CD4-positive, alpha-beta T cell treated with Interleukin-6 for 4 hours (primary cell): Measurements from ENCODE around the gene APC2.
"Not testable (repeated sequence)": the region's sequence is repeated elsewhere in the genome, so short reads cannot be mapped to it uniquely, and the experiment has no call there.

Experiments used
- DNase-seq: peaks from one replicate; pipeline ENCODE4 v3.0.0-alpha.2; 2020; ENCODE audit warnings: mixed read lengths

APC2 gene

DNA sequence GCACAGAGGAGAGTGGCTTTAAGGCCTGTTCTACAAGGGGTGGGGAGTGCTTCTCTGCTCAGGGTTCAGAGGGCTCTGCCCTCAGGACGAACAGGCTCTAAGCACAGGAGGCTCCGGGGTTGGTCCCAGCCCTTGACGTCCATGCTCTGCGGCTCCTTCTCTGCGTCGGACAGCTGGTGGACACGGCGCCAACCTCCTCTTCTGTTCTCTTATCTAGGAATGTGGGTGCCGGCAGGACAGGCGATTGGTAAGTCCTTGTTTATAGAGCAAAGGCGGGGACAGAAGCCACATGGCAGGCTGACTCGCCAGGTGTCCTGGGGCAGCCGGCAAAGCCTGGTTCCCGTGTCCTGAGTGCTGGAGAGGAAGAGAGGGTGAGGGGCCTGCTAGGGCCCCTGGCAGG, 20.2 kb upstream of the APC2 start:
- no peak for DNase-seq

- DNase-seq = no peak
Measured at GRCh38 chr19:1430246-1430645, 19.7 kb upstream of the APC2 start.

DNA sequence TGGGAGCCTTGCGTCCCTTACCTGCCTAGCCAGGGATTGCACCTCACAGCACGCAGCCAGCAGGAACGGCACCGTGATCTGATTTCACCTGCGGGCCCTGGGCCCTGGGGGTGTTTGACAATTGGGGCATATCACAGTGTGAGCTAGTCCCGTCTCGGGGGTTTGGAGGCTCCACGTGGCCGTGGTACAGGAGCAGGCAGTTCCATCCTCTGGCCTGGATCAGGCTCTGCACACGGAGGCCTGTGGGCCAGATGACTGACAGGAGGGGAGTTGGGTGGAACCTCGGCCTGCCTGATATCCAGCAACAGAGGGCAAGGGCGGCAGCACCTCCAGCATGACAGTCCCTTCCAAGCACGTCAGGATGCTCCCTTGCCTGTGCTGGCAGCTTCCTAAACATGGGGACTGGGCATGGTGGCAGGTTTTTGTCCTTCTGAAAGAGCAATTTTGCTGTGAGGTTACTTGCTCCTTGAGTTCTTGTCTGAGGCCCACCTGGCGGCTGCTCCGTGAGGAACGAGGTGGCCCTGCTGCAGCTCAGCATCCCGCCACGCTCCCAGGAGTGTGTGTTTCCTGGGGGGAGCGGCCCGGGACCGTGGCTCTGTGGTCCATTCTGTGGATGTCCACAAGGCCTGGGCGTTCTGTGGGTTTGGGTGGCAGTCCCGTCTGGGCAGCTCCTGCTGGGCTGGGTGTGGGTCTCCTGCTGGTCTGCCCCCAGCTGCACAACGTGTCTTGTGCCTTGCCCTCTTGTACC, 18.0 kb upstream of the APC2 start:
- no peak for DNase-seq

DNA sequence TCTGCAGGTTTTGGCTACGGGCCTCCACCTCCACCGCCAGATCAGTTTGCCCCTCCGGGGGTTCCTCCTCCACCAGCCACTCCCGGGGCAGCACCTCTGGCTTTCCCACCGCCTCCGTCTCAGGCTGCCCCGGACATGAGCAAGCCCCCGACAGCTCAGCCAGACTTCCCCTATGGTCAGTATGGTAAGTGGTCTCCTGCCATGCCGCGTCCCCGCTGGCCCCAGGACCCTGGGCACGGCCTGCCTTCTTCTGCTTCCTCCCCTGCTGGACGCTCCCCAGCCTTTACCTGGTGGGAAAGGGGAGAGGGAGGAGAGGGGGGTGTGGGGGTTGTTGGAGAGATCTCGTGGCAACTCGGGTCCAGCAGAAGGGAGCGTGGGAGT, 17.4 kb upstream of the APC2 start:
- DNase-seq = no peak

DNA sequence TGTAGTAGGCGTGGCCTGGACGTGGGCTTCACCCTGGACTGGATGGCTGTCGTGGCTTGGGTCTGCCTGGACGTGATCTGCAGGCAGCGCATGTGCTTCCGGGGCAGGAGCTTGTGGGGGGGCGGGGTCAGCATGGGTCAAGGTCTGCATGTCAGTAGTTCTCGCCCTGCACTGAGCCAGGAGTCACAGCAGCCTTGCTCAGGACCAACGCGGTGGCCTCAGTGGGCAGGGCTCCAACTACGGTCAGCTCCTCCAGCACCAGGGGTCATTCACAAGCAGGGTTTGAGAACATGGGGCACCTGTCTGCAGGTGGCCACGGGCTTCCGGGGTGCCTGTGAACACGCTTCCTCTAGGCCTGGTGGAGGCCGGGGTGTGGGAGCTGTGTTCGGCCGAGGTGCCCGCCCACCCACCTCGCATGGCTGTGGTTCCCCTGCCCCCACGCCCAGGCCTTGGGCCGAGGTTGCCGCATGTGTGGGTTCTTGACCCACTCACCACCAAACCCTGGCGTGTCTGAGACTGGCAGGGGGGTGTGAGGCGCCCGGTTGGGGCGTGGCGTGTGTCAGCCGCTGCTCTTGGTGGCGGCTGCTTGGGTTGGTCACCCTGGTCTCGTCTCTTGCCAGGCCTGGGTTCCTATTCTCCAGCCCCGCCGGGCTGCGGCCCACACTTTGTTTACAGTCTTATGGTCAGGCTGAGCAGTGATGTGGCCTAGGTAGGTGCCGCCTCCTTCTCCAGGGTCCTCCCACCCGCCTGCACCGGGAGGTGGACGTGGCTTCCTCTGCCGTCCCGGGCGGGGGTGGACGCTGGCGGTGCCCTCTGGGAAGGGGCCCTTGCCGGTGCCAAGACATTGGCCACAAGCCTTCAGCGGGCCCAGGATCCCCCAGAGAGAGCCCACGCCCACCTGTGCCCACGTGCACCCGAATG, 16.5 kb upstream of the APC2 start:
- DNase-seq = no peak

- no peak for DNase-seq
Measured at GRCh38 chr19:1434040-1434366, 15.9 kb upstream of the APC2 start.

DNA sequence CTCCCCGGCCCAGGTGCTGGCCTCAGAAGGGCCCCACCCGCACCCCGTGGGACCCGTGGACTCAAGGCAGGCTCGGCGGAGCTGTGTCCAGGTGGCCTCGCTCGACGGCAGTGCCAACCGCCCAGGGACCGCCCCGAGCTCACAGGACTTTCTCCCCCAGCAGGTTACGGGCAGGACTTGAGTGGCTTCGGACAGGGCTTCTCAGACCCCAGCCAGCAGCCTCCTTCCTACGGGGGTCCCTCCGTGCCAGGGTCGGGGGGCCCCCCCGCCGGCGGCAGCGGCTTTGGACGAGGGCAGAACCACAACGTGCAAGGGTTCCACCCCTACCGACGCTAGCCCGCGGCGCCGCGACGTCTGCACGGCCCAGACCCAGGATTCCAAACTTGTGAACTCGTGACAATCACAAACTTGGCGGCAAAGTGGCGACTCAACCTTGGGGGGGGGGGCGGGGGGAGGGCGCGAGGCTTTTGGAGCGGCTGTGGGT, 15.3 kb upstream of the APC2 start:
- DNase-seq = no peak

- no peak for DNase-seq
Measured at GRCh38 chr19:1435378-1435989, 14.4 kb upstream of the APC2 start.

- no peak for DNase-seq
Measured at GRCh38 chr19:1437609-1438008, 12.3 kb upstream of the APC2 start.

DNA sequence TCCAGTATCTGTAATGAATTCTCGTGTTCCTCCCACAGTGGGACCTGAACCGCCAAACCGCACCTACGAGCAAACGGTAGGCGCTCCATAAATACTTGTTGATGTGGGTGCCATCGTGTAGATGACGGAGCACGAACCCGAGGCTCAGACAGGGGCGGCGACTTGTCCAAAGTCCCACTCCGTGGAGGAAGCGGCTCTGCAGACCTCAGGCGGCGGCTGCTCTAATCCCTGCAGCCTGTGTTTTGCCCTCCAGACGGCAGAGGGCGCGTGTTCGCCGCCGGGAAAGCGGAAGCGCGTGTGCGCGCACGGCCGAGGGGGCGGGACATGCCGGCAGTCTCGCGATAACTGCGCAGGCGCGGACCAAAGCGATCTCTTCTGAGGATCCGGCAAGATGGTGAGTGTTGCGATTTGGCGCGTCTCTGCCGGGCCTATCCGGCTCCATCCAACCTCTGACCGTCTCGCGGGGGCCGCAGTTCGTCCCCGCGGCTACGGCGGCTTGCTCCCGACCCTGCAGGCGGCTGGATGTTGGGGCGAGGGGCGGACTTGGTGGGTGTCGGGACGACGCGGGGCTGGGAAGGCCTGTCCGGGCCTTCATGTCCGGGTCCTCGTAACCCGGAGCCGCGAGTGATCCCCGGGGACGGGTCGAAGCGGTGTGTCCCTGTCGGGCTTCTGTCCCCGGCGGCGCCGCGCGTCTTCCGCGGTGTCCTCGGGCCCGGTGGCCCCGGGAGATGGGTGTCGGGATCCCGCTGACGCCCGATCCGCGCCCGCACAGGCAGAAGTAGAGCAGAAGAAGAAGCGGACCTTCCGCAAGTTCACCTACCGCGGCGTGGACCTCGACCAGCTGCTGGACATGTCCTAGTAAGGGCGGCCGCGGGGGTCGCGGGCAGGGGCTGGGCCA, 11.6 kb upstream of the APC2 start, which contains the start of gene RPS15:
RPS15 (plus strand) TSS at position 362 of the 898 bp plus-strand sequence; CDS start at position 392, 30 bp downstream.
- DNase-seq = peak; percentile 97

DNA sequence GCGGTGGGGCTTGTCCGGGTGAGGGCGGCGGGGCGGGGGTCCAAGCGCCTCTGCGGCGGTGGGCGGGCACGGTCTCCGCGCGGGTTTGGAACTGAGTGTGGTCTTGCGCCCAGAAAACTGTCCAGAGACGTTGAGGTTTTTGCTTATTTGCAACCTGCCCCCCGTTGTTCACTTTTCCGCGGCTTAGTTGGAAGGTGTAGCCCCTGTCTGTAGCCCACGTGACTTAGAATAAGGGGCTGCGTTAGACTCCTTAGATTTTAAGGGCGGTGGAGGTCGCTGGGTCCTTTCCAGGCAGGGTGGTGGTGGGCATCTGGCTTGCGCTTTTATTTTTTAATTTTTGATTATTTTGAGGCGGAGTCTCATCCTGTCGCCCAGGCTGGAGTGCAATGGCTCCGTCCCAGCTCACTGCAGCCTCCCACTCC, 11.0 kb upstream of the APC2 start:
- DNase-seq = no peak

DNA sequence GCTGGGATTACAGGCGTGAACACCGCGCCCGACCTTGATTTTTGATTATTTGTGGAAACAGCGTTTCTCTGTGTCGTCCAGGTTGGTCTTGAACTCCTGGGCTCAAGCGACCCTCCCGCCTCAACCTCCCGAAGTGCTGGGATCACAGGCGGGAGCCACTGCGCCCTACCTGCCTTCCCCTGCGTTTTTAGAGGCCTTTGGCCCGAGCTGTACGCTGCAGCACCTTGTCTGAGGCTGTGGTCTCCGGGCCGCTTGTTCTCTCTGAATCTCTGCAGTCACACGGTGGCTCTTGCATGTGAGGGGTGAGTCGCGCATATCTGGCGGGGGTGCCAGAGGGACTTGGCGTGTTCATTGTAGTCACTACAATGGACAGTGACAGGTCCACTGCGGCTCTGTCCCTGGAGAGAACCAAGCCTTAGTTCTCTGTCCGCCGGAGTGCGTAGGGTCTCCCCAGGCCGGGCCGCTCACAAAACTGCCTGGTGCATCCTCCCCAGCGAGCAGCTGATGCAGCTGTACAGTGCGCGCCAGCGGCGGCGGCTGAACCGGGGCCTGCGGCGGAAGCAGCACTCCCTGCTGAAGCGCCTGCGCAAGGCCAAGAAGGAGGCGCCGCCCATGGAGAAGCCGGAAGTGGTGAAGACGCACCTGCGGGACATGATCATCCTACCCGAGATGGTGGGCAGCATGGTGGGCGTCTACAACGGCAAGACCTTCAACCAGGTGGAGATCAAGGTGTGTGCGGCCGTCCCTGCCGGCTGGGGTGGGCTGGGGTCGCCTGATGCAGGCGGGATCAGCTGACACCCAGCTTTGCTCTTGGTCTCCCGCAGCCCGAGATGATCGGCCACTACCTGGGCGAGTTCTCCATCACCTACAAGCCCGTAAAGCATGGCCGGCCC, 10.2 kb upstream of the APC2 start:
- not testable (repeated sequence) for DNase-seq

DNA sequence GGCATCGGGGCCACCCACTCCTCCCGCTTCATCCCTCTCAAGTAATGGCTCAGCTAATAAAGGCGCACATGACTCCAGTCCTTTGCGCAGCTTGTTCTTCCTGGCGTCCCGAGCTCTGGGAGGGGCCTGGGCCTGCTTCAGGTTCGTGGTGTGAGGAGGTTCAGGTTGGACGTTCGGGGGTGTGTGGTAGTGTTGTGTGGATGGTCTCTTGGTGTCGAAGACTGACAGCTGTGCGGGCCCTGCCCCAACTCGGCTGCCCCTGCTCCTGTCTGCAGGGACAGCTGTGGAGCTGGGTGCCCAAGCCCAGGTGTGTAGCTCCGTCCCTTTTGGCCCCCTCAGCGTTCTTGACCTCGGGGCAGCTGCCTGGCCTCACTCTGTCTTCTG, 9.5 kb upstream of the APC2 start:
- no peak for DNase-seq

- no peak for DNase-seq
Measured at GRCh38 chr19:1441022-1441426, 8.9 kb upstream of the APC2 start.

DNA sequence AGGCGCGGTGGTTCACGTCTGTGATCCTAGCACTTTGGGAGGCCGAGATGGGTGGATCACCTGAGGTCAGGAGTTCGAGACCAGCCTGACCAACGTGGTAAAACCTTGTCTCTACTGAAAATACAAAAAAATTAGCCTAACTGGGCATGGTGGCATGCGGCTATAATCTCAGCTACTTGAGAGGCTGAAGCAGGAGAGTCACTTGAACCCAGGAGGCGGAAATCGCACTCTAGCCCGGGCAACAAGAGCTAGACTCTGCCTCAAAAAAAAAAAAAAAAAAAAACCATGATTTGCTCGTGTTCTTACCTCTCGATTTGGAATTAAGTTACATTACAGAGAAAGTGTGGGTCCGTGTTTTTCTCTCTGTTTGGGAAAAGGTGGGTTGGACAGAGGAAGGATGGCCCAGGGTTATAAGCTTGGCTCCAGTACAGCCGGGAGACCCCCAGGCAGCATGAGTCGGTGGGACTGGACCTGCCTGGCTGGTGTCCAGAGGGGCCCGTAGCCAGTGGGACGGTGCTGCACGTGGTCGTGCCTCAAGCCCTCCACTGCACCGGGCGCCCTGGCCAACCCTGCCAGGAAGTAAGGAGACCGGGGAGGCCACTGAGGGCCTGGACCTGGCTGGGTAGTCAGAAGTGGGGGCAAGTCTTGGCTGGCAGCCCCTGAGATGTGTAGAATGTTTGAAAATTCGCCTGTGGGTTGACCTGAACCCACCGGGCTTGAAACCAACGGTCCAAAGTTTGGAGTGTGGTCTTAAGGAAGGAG, 8.1 kb upstream of the APC2 start:
- DNase-seq = no peak

GRCh38 chr19:1445185-1445931, 4.6 kb upstream of the APC2 start:
- peak; percentile 79 for DNase-seq

GRCh38 chr19:1445932-1446712, 3.8 kb upstream of the APC2 start:
- no peak for DNase-seq

DNA sequence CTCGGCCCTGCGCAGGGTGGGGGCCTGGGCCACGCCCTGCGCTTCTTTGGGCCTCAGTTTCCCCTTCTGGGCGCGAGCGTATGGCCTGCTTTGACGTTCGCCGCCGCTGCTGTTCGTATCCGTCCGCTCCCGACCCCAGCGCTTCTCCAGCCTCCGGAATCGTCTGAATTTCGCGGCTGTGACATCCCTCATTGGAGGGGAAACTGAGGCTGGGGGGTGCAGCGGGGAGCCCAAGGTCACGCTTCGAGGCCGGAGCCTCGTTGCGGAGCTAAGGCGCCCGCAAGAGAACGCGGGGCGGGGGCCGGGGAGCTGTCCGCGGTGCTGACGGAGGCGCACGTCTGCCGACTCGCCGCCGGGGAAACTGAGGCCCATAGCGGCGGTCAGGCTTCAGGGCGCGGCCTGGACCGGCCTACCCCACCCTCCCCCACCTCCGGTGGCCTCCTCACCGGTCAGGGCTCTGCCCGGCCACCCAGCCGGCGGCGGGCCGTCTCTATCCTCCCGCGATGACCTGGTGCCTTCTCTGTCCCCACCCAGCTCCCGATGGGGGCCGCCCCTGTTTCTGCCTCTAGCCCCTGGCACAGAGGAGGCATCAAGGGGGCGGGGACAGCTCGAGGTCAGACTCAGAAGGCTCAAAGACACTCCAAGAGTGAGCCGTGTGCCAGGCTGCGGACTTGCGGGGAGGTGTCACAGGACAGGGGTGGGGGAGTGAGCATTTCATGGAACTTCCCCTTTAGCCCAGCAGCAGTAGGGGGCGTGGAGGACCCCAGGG, 3.0 kb upstream of the APC2 start:
- DNase-seq = peak; percentile 50
